B cell (primary cell): ENCODE results near the gene TACC3. TPM values are rescaled to one million over a fixed set of nuclear protein-coding genes. Genes with fewer than 3 reads are reported as not detected.

ENCODE experiments used
- ATAC-seq: fragments of 200-7000 bp; cut with Tn5 transposase; one replicate; pipeline ENCODE4 v1.10.0; 2021; ENCODE audit warnings: low read depth, mild to moderate bottlenecking, moderate number of reproducible peaks, moderate library complexity
- CTCF ChIA-PET: fragments of 350-600 bp; sonication (Branson Sonifier 250); formaldehyde crosslinking; loops from one replicate; lab custom pipeline; 2021; ENCODE audit warnings: antibody characterized with exemption, inconsistent platforms; lab: Charles Lee
- POLR2A ChIA-PET: fragments of 350-600 bp; sonication (Branson Sonifier 250); formaldehyde crosslinking; loops from one replicate; lab custom pipeline; 2021; ENCODE audit warnings: antibody characterized with exemption; lab: Charles Lee
- DNase-seq: peaks from one replicate; pipeline ENCODE4 v3.0.0; 2013
- H2AFZ ChIP-seq: 2 replicates; pipeline ENCODE4 v1.6.1; 2012; ENCODE audit warnings: mild to moderate bottlenecking, low read depth, low read length; ENCODE audit not compliant: insufficient read depth, poor library complexity, severe bottlenecking
- H3K27ac ChIP-seq, 2 donors: 1 replicate in 1 of 2; 2 replicates in 1 of 2; pipeline ENCODE4 v1.5.1; 2012 to 2013; ENCODE audit warnings: low read length in 2 of 2, mild to moderate bottlenecking in 2 of 2, moderate library complexity in 1 of 2
- H3K27me3 ChIP-seq, 4 experiments: fragments of 200-600 bp in 1 of 4; sonication (generic) in 1 of 4; replicated peaks in 1 of 4; 1 replicate in 2 of 4; 2 replicates in 2 of 4; pipeline versions ENCODE4 v1.6.1 to v1.7.0; 2013 to 2016; ENCODE audit warnings: low read length in 3 of 4, mild to moderate bottlenecking in 2 of 4, mixed read lengths in 1 of 4, moderate library complexity in 1 of 4; ENCODE audit not compliant: insufficient read depth in 4 of 4, control insufficient read depth in 3 of 4; ENCODE audit errors: control extremely low read depth in 1 of 4
- H3K36me3 ChIP-seq, 2 experiments: replicated peaks in 1 of 2; 1 replicate in 1 of 2; 2 replicates in 1 of 2; pipeline versions ENCODE4 v1.6.1 to v1.7.1; 2013; ENCODE audit warnings: low read length in 1 of 2; ENCODE audit not compliant: insufficient read depth in 2 of 2, control insufficient read depth in 1 of 2; ENCODE audit errors: control extremely low read depth in 1 of 2, extremely low read depth in 1 of 2
- H3K4me1 ChIP-seq, 2 donors: fragments of 200-600 bp in 1 of 2; sonication (generic) in 1 of 2; 1 replicate in 1 of 2; 2 replicates in 1 of 2; pipeline versions ENCODE4 v1.5.1 to v1.6.1; 2013 to 2017; ENCODE audit warnings: low read length in 2 of 2; ENCODE audit not compliant: control insufficient read depth in 2 of 2, insufficient read depth in 2 of 2
- H3K4me2 ChIP-seq: replicated peaks from 2 replicates; pipeline ENCODE3; 2012; ENCODE audit warnings: mild to moderate bottlenecking, low read depth, low read length; ENCODE audit not compliant: poor library complexity, severe bottlenecking
- H3K4me3 ChIP-seq, 5 experiments: fragments of 200-600 bp in 1 of 5; sonication (generic) in 1 of 5; 1 replicate in 3 of 5; 2 replicates in 2 of 5; pipeline versions ENCODE4 v1.5.1 to v1.7.0; 2011 to 2016; ENCODE audit warnings: low read length in 4 of 5, mild to moderate bottlenecking in 4 of 5, low read depth in 2 of 5, control low read depth in 1 of 5, moderate library complexity in 1 of 5; ENCODE audit not compliant: insufficient read depth in 1 of 5; ENCODE audit errors: control extremely low read depth in 1 of 5, extremely low read depth in 1 of 5
- H3K79me2 ChIP-seq: fragments of 200-600 bp; sonication (generic); one replicate; pipeline ENCODE4 v1.6.0; 2016; ENCODE audit warnings: low read length; ENCODE audit not compliant: control insufficient read depth, insufficient read depth
- H3K9ac ChIP-seq: fragments of 200-600 bp; sonication (generic); 2 replicates; pipeline ENCODE4 v1.6.1; 2017; ENCODE audit warnings: mild to moderate bottlenecking, low read length, moderate library complexity
- H3K9me3 ChIP-seq, 3 donors: one replicate each; pipeline versions ENCODE4 v1.6.1 to v1.7.1; 2013; ENCODE audit warnings: low read length in 2 of 3; ENCODE audit not compliant: control insufficient read depth in 2 of 3, insufficient read depth in 1 of 3; ENCODE audit errors: control extremely low read depth in 1 of 3
- H4K20me1 ChIP-seq: 2 replicates; pipeline ENCODE4 v1.6.0; 2012; ENCODE audit warnings: mild to moderate bottlenecking, low read length; ENCODE audit not compliant: insufficient read depth, control insufficient read depth, poor library complexity, severe bottlenecking
- H3K27ac Mint-ChIP-seq: one replicate; pipeline ENCODE4 v1.8.0; 2021; ENCODE audit warnings: mixed read lengths
- H3K27me3 Mint-ChIP-seq: one replicate; pipeline ENCODE4 v1.8.0; 2021; ENCODE audit warnings: mixed read lengths
- H3K4me1 Mint-ChIP-seq: one replicate; pipeline ENCODE4 v1.8.0; 2021; ENCODE audit warnings: mixed read lengths
- H3K4me3 Mint-ChIP-seq: one replicate; pipeline ENCODE4 v1.8.0; 2021; ENCODE audit warnings: mixed read lengths
- H3K9me3 Mint-ChIP-seq: one replicate; pipeline ENCODE4 v1.8.0; 2022; ENCODE audit warnings: mixed read lengths; ENCODE audit not compliant: insufficient read depth
- EZH2 ChIP-seq: IDR thresholded peaks from 2 replicates; pipeline ENCODE4 v1.6.1; 2012; ENCODE audit warnings: borderline replicate concordance, low read depth, mild to moderate bottlenecking, moderate library complexity, low read length; ENCODE audit not compliant: insufficient read depth, poor library complexity, severe bottlenecking
- WGBS: methylation state at CpG from one replicate; pipeline ENCODE4 v1.1.5; 2013; ENCODE audit warnings: missing lambda C conversion rate; ENCODE audit not compliant: insufficient coverage; 5-methylcytosine and 5-hydroxymethylcytosine counted together
- intact Hi-C: fragments of 100-400 bp; cut with micrococcal nuclease; formaldehyde crosslinking; loops from one replicate; pipeline ENCODE4 v1.10.0; 2022
- polyA plus RNA-seq: library from polyadenylated mRNA; depleted of rRNA; stranded (reverse); fragments of >200 nt; gene quantifications from 2 replicates; pipeline ENCODE4 v1.2.3, GENCODE V29; 2012
- total RNA-seq, 2 donors: library from RNA; stranded (reverse); fragments of 120-200 nt in 1 of 2; gene quantifications; 1 replicate in 1 of 2; 2 replicates in 1 of 2; pipeline versions ENCODE4 v1.2.3 to v1.2.4, GENCODE V29; 2013 to 2022
- TF ChIP-seq, protein P1 (sequence below): fragments of 200-600 bp; IDR thresholded peaks from one replicate; pipeline ENCODE4 v1.8.0; 2022; ENCODE audit warnings: antibody characterized with exemption, mild to moderate bottlenecking

TACC3 gene
- total and polyA plus RNA-seq, 2 donors (not counting 1 experiment from before 2014, with no cell fraction given): 29.5 to 47.9 TPM

DNA sequence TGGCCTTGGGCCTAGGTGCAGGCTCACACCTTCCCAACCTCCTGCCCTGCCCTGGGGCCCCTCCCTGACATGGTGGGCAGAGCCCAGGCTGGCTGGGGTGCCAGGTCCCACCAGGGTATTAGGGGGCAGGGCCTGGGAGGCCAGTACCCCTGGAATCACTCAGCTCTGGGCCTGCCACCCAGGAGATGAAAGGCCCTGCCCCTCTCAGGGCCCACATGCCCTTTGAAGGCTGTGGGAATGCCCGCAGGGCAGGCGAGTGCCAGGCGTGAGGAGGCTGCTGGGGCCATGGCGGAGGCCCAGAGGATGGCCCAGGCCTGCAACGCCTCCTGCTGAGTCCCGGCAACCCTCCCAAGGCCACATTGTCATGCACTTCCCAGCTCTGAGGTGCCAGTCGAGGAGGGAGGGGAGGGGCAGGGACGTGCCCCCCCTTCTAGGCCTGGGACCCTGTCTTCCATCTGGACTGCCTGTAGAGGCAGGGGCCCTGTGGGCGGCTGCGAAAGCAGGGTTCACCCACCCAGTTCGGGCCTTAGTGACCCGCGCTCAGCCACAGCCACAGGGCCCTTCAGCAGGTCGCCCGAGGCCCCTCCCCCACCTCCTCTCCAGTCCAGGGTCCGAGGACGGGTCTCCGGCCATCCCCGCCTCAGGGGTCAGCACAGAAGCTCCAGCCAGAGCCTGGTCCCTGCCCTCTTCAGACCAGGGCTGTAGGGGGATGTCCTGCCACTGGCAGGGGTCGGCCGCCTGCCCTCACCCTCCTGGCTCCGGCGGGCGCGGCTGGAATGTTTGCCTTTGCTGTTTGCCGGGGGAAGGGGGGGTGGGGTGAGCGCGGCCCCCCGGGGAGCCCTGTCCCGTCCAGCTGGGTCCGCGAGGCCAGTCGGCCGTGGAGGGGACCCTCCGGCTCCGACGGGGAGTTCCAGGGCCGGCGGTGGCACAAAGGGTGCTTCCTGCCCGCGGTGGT is 45.1 kb downstream of the TACC3 start:
- ChIA-PET CTCF (interaction anchor here (1.6 kb wide), 1 partner anchor 19 kb away, joined by 3 read pairs; no protein-coding TSS in a partner anchor), POLR2A (no interaction called here)
- H3K9me3 Mint-ChIP-seq: no peaks in the 10 kb centered on the region
- H3K27me3 ChIP-seq: peaks cover 0 to 53% (median 8%) of the 10 kb centered on the region in 4 experiments
- peaks cover 14% of the 10 kb centered on the region for H3K27me3 Mint-ChIP-seq
- H3K4me3 ChIP-seq: peak overlapping the region in 2 of 5 experiments; percentile 29 to 38
- H2AFZ ChIP-seq: no peak overlapping the region
- H3K9ac ChIP-seq: no peak overlapping the region
- H3K4me2 ChIP-seq: peak overlapping the region; percentile 74
- peaks cover 19% of the 10 kb centered on the region for H3K4me1 Mint-ChIP-seq
- no peaks in the 10 kb centered on the region for H3K79me2 ChIP-seq
- ATAC-seq: no peak
- WGBS: 62% methylated on average over 41 of the region's 41 CpGs
- H3K4me3 Mint-ChIP-seq: peak overlapping the region; percentile 51
- H3K4me1 ChIP-seq: peaks cover 24 to 28% of the 10 kb centered on the region in 2 donors
- no peak for DNase-seq
- H4K20me1 ChIP-seq: no peaks in the 10 kb centered on the region
- H3K9me3 ChIP-seq: no peaks in the 10 kb centered on the region
- TF ChIP-seq, protein P1, sequence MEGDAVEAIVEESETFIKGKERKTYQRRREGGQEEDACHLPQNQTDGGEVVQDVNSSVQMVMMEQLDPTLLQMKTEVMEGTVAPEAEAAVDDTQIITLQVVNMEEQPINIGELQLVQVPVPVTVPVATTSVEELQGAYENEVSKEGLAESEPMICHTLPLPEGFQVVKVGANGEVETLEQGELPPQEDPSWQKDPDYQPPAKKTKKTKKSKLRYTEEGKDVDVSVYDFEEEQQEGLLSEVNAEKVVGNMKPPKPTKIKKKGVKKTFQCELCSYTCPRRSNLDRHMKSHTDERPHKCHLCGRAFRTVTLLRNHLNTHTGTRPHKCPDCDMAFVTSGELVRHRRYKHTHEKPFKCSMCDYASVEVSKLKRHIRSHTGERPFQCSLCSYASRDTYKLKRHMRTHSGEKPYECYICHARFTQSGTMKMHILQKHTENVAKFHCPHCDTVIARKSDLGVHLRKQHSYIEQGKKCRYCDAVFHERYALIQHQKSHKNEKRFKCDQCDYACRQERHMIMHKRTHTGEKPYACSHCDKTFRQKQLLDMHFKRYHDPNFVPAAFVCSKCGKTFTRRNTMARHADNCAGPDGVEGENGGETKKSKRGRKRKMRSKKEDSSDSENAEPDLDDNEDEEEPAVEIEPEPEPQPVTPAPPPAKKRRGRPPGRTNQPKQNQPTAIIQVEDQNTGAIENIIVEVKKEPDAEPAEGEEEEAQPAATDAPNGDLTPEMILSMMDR: no peak
- no peak for TF ChIP-seq EZH2
- no peak overlapping the region for H3K27ac Mint-ChIP-seq
- H3K27ac ChIP-seq: no peak overlapping the region
- intact Hi-C loops: loop anchor here (2.0 kb wide), 1 partner anchor 26 kb away; the partner anchor contains the start of gene FGFR3
- H3K36me3 ChIP-seq: no peaks in the 10 kb centered on the region
